ENCODE data around the gene RIN2. TPM values are rescaled to one million over a fixed set of nuclear protein-coding genes. Genes with fewer than 3 reads are reported as not detected.

The RIN2 gene
- total and polyA plus RNA-seq, 2 experiments from 2014 or later, result 0.08 to 1.4 TPM

DNA sequence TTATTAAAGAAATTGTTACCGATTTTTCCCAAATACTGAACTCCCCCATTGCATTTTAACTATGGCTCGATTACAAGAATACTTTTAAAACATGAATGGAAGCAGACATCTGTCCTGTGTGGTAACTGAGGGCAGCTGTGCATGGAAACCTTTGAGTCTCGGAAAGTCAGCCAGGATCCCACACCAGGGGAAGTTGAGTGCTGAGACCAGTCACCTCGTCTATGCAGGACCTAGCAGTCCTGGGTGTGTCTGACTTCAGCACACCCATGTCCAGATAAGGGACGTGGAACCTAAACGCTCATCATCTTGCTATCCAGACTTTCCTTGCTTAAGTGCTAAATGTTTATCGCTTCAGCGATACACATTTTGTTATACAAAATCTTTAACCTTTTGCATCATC lies 6.1 kb downstream of the RIN2 start:
- H3K4me3 ChIP-seq, result no peak overlapping the region
- H4K20me1 ChIP-seq (replicated peaks; ENCODE audit: insufficient read depth), result no peaks in the 10 kb centered on the region
- peaks cover 18% of the 10 kb centered on the region for H3K27me3 ChIP-seq (ENCODE audit: insufficient read depth)
- DNase-seq (ENCODE audit: low spot score) (no peak), ATAC-seq (no peak)
- no peaks in the 10 kb centered on the region; the same call in 1 of the 2 replicates for H3F3A ChIP-seq (replicated peaks; ENCODE audit: low read depth)
- Mint-ChIP-seq H3K27ac (no peak overlapping the region), H3K4me3 (no peak overlapping the region), H3K36me3 (ENCODE audit: low read depth) (no peaks in the 10 kb centered on the region), H3K27me3 (ENCODE audit: insufficient read depth, low read depth, poor library complexity) (peaks cover 7% of the 10 kb centered on the region), H3K4me1 (peaks cover 8% of the 10 kb centered on the region; the same call in 2 of the 3 replicates), H3K9me3 (no peaks in the 10 kb centered on the region)
- TF ChIP-seq CREB1 (CRISPR knock-in tag; IDR thresholded peaks at IDR 0.05; ENCODE audit: low read depth) (no peak), NANOG (IDR thresholded peaks at IDR 0.05; ENCODE audit: borderline replicate concordance) (no peak), ZNF114 (CRISPR knock-in tag; IDR thresholded peaks at IDR 0.05) (no peak), ZNF331 (CRISPR knock-in tag; IDR thresholded peaks at IDR 0.05; ENCODE audit: low read depth) (no peak), POLR2AphosphoS5 (IDR thresholded peaks at IDR 0.05; ENCODE audit: low read depth) (no peak), EZH2phosphoT487 (IDR thresholded peaks at IDR 0.05; ENCODE audit: unreplicated experiment) (no peak), EZH2 (IDR thresholded peaks at IDR 0.05; ENCODE audit: low read depth, unreplicated experiment) (no peak), STAT1 (IDR thresholded peaks at IDR 0.05; ENCODE audit: unreplicated experiment) (no peak), JUNB (IDR thresholded peaks at IDR 0.05; ENCODE audit: unreplicated experiment) (no peak)
- TF ChIP-seq, protein P1, sequence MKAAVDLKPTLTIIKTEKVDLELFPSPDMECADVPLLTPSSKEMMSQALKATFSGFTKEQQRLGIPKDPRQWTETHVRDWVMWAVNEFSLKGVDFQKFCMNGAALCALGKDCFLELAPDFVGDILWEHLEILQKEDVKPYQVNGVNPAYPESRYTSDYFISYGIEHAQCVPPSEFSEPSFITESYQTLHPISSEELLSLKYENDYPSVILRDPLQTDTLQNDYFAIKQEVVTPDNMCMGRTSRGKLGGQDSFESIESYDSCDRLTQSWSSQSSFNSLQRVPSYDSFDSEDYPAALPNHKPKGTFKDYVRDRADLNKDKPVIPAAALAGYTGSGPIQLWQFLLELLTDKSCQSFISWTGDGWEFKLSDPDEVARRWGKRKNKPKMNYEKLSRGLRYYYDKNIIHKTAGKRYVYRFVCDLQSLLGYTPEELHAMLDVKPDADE (IDR thresholded peaks at IDR 0.05), result no peak
- TF ChIP-seq, protein P2, sequence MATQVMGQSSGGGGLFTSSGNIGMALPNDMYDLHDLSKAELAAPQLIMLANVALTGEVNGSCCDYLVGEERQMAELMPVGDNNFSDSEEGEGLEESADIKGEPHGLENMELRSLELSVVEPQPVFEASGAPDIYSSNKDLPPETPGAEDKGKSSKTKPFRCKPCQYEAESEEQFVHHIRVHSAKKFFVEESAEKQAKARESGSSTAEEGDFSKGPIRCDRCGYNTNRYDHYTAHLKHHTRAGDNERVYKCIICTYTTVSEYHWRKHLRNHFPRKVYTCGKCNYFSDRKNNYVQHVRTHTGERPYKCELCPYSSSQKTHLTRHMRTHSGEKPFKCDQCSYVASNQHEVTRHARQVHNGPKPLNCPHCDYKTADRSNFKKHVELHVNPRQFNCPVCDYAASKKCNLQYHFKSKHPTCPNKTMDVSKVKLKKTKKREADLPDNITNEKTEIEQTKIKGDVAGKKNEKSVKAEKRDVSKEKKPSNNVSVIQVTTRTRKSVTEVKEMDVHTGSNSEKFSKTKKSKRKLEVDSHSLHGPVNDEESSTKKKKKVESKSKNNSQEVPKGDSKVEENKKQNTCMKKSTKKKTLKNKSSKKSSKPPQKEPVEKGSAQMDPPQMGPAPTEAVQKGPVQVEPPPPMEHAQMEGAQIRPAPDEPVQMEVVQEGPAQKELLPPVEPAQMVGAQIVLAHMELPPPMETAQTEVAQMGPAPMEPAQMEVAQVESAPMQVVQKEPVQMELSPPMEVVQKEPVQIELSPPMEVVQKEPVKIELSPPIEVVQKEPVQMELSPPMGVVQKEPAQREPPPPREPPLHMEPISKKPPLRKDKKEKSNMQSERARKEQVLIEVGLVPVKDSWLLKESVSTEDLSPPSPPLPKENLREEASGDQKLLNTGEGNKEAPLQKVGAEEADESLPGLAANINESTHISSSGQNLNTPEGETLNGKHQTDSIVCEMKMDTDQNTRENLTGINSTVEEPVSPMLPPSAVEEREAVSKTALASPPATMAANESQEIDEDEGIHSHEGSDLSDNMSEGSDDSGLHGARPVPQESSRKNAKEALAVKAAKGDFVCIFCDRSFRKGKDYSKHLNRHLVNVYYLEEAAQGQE (IDR thresholded peaks at IDR 0.05; ENCODE audit: unreplicated experiment), result no peak
- TF ChIP-seq, protein P3, sequence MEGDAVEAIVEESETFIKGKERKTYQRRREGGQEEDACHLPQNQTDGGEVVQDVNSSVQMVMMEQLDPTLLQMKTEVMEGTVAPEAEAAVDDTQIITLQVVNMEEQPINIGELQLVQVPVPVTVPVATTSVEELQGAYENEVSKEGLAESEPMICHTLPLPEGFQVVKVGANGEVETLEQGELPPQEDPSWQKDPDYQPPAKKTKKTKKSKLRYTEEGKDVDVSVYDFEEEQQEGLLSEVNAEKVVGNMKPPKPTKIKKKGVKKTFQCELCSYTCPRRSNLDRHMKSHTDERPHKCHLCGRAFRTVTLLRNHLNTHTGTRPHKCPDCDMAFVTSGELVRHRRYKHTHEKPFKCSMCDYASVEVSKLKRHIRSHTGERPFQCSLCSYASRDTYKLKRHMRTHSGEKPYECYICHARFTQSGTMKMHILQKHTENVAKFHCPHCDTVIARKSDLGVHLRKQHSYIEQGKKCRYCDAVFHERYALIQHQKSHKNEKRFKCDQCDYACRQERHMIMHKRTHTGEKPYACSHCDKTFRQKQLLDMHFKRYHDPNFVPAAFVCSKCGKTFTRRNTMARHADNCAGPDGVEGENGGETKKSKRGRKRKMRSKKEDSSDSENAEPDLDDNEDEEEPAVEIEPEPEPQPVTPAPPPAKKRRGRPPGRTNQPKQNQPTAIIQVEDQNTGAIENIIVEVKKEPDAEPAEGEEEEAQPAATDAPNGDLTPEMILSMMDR (conservative IDR thresholded peaks at IDR 0.05; ENCODE audit: low read depth in 2 of 2), result no peak
- TF ChIP-seq, protein P4, sequence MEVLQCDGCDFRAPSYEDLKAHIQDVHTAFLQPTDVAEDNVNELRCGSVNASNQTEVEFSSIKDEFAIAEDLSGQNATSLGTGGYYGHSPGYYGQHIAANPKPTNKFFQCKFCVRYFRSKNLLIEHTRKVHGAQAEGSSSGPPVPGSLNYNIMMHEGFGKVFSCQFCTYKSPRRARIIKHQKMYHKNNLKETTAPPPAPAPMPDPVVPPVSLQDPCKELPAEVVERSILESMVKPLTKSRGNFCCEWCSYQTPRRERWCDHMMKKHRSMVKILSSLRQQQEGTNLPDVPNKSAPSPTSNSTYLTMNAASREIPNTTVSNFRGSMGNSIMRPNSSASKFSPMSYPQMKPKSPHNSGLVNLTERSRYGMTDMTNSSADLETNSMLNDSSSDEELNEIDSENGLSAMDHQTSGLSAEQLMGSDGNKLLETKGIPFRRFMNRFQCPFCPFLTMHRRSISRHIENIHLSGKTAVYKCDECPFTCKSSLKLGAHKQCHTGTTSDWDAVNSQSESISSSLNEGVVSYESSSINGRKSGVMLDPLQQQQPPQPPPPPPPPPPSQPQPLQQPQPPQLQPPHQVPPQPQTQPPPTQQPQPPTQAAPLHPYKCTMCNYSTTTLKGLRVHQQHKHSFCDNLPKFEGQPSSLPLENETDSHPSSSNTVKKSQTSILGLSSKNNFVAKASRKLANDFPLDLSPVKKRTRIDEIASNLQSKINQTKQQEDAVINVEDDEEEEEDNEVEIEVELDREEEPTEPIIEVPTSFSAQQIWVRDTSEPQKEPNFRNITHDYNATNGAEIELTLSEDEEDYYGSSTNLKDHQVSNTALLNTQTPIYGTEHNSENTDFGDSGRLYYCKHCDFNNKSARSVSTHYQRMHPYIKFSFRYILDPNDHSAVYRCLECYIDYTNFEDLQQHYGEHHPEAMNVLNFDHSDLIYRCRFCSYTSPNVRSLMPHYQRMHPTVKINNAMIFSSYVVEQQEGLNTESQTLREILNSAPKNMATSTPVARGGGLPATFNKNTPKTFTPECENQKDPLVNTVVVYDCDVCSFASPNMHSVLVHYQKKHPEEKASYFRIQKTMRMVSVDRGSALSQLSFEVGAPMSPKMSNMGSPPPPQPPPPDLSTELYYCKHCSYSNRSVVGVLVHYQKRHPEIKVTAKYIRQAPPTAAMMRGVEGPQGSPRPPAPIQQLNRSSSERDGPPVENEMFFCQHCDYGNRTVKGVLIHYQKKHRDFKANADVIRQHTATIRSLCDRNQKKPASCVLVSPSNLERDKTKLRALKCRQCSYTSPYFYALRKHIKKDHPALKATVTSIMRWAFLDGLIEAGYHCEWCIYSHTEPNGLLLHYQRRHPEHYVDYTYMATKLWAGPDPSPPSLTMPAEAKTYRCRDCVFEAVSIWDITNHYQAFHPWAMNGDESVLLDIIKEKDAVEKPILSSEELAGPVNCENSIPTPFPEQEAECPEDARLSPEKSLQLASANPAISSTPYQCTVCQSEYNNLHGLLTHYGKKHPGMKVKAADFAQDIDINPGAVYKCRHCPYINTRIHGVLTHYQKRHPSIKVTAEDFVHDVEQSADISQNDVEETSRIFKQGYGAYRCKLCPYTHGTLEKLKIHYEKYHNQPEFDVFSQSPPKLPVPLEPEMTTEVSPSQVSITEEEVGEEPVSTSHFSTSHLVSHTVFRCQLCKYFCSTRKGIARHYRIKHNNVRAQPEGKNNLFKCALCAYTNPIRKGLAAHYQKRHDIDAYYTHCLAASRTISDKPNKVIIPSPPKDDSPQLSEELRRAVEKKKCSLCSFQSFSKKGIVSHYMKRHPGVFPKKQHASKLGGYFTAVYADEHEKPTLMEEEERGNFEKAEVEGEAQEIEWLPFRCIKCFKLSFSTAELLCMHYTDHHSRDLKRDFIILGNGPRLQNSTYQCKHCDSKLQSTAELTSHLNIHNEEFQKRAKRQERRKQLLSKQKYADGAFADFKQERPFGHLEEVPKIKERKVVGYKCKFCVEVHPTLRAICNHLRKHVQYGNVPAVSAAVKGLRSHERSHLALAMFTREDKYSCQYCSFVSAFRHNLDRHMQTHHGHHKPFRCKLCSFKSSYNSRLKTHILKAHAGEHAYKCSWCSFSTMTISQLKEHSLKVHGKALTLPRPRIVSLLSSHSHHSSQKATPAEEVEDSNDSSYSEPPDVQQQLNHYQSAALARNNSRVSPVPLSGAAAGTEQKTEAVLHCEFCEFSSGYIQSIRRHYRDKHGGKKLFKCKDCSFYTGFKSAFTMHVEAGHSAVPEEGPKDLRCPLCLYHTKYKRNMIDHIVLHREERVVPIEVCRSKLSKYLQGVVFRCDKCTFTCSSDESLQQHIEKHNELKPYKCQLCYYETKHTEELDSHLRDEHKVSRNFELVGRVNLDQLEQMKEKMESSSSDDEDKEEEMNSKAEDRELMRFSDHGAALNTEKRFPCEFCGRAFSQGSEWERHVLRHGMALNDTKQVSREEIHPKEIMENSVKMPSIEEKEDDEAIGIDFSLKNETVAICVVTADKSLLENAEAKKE (CRISPR knock-in tag; IDR thresholded peaks at IDR 0.05), result no peak
- no peak overlapping the region for H3K4me2 ChIP-seq
- H3K4me1 ChIP-seq (ENCODE audit: insufficient read depth), result peaks cover 4% of the 10 kb centered on the region; the same call in 1 of the 2 replicates
- no peak overlapping the region for H2AFZ ChIP-seq
- no peaks in the 10 kb centered on the region for H3K9me2 ChIP-seq (ENCODE audit: insufficient read depth)
- no peaks in the 10 kb centered on the region for H3K79me2 ChIP-seq (replicated peaks; ENCODE audit: insufficient read depth)
- no peaks in the 10 kb centered on the region for H3K36me3 ChIP-seq (ENCODE audit: insufficient read depth)
- no peak overlapping the region for H3K27ac ChIP-seq (ENCODE audit: low read depth)

All from GM23338 (cell line).